IMR-90 (cell line): ENCODE data around the gene ZNHIT1. TPM values are rescaled to one million over a fixed set of nuclear protein-coding genes. Genes with fewer than 3 reads are reported as not detected.

Source experiments
- ATAC-seq: fragments of 200-7000 bp; cut with Tn5 transposase; 2 replicates; pipeline ENCODE4 v1.9.1; 2020; ENCODE audit warnings: low read depth, mild to moderate bottlenecking, moderate library complexity
- BruUV-seq: library from RNA; stranded (reverse); fragments of 400-500 nt; replicated peaks from 2 replicates; lab custom pipeline; 2021; lab: Mats Ljungman, UMichigan
- CTCF ChIA-PET: fragments of 300-600 bp; formaldehyde crosslinking; extraction: SDS; loops from one replicate; lab custom pipeline; 2021; ENCODE audit warnings: antibody characterized with exemption; lab: Yijun Ruan, JAX
- POLR2A ChIA-PET: fragments of 300-600 bp; sonication (Branson Sonifier 250); formaldehyde crosslinking; loops from one replicate; lab custom pipeline; 2022; ENCODE audit warnings: antibody characterized with exemption; ENCODE audit not compliant: unreplicated experiment; lab: Charles Lee
- DNase-seq: peaks from one replicate; pipeline ENCODE4 v3.0.0; 2013
- H2AFZ ChIP-seq: replicated peaks from 2 replicates; pipeline ENCODE3; 2013; ENCODE audit warnings: low read length, mild to moderate bottlenecking; ENCODE audit not compliant: poor library complexity
- H2AK5ac ChIP-seq: 2 replicates; pipeline ENCODE4 v1.6.1; 2013; ENCODE audit warnings: low read depth, low read length, inconsistent platforms
- H2AK9ac ChIP-seq: replicated peaks from 2 replicates; pipeline ENCODE3; 2013; ENCODE audit warnings: mild to moderate bottlenecking, low read depth, low read length, moderate library complexity; ENCODE audit not compliant: poor library complexity
- H2BK120ac ChIP-seq: 2 replicates; pipeline ENCODE4 v1.6.1; 2013; ENCODE audit warnings: low read depth, low read length, inconsistent platforms
- H2BK15ac ChIP-seq: 3 replicates; pipeline ENCODE4 v1.6.1; 2013; ENCODE audit warnings: low read depth, low read length, inconsistent platforms
- H2BK20ac ChIP-seq: 2 replicates; pipeline ENCODE4 v1.6.1; 2013; ENCODE audit warnings: low read depth, mild to moderate bottlenecking, inconsistent platforms, low read length, moderate library complexity
- H2BK5ac ChIP-seq: 2 replicates; pipeline ENCODE4 v1.6.1; 2013; ENCODE audit warnings: mild to moderate bottlenecking, low read depth, low read length, inconsistent platforms; ENCODE audit not compliant: poor library complexity, severe bottlenecking
- H3K14ac ChIP-seq: replicated peaks from 2 replicates; pipeline ENCODE4 v1.6.1; 2013; ENCODE audit warnings: low read depth, low read length, inconsistent platforms
- H3K18ac ChIP-seq: 2 replicates; pipeline ENCODE4 v1.6.1; 2013; ENCODE audit warnings: low read depth, low read length, control low read depth
- H3K23ac ChIP-seq: 2 replicates; pipeline ENCODE4 v1.6.1; 2013; ENCODE audit warnings: low read depth, low read length, inconsistent platforms
- H3K27ac ChIP-seq: 2 replicates; pipeline ENCODE4 v1.5.1; 2013; ENCODE audit warnings: mild to moderate bottlenecking, control low read depth, low read length; ENCODE audit not compliant: insufficient read depth
- H3K27me3 ChIP-seq: 2 replicates; pipeline ENCODE4 v1.6.1; 2013; ENCODE audit warnings: low read length; ENCODE audit not compliant: control insufficient read depth, insufficient read depth
- H3K36me3 ChIP-seq: 2 replicates; pipeline ENCODE4 v1.6.1; 2013; ENCODE audit warnings: low read length, mixed read lengths; ENCODE audit not compliant: control insufficient read depth, insufficient read depth
- H3K4ac ChIP-seq: 2 replicates; pipeline ENCODE4 v1.6.1; 2013; ENCODE audit warnings: low read depth, low read length, inconsistent platforms
- H3K4me1 ChIP-seq: 2 replicates; pipeline ENCODE4 v1.6.1; 2013; ENCODE audit warnings: low read length, mixed read lengths; ENCODE audit not compliant: control insufficient read depth, insufficient read depth
- H3K4me2 ChIP-seq: 2 replicates; pipeline ENCODE4 v1.6.1; 2013; ENCODE audit warnings: low read depth, mild to moderate bottlenecking, control low read depth, low read length, moderate library complexity
- H3K4me3 ChIP-seq: 2 replicates; pipeline ENCODE4 v1.5.1; 2013; ENCODE audit warnings: low read depth, mild to moderate bottlenecking, control low read depth, low read length, moderate library complexity; ENCODE audit not compliant: insufficient read depth
- H3K56ac ChIP-seq: 2 replicates; pipeline ENCODE4 v1.6.1; 2013; ENCODE audit warnings: low read length, inconsistent platforms; ENCODE audit not compliant: insufficient read depth; ENCODE audit errors: extremely low read depth
- H3K79me1 ChIP-seq, 2 experiments: 2 replicates each; pipeline ENCODE4 v1.6.1; 2013; ENCODE audit warnings: low read length in 2 of 2, inconsistent platforms in 1 of 2, low read depth in 1 of 2
- H3K9ac ChIP-seq: 2 replicates; pipeline ENCODE4 v1.6.1; 2013; ENCODE audit warnings: low read depth, low read length, control low read depth
- H3K9me1 ChIP-seq: 2 replicates; pipeline ENCODE4 v1.6.1; 2013; ENCODE audit warnings: low read length, inconsistent platforms; ENCODE audit not compliant: insufficient read depth
- H3K9me3 ChIP-seq: 2 replicates; pipeline ENCODE4 v1.6.1; 2013; ENCODE audit warnings: low read length; ENCODE audit not compliant: control insufficient read depth, insufficient read depth
- H4K20me1 ChIP-seq: 2 replicates; pipeline ENCODE4 v1.6.1; 2013; ENCODE audit warnings: low read length, inconsistent platforms; ENCODE audit not compliant: insufficient read depth
- H4K5ac ChIP-seq: 2 replicates; pipeline ENCODE4 v1.6.1; 2013; ENCODE audit warnings: mild to moderate bottlenecking, low read depth, low read length, control low read depth
- H4K8ac ChIP-seq, 2 experiments: 2 replicates each; pipeline ENCODE4 v1.6.1; 2013; ENCODE audit warnings: low read depth in 2 of 2, low read length in 2 of 2, control low read depth in 1 of 2, inconsistent platforms in 1 of 2
- H4K91ac ChIP-seq: 2 replicates; pipeline ENCODE4 v1.6.1; 2013; ENCODE audit warnings: low read depth, low read length, inconsistent platforms; ENCODE audit not compliant: insufficient read depth
- BHLHE40 ChIP-seq: fragments of 150-350 bp; IDR thresholded peaks from 2 replicates; pipeline ENCODE4 v1.6.1; 2016; ENCODE audit warnings: mild to moderate bottlenecking, low read depth, low read length
- CEBPB ChIP-seq: IDR thresholded peaks from 2 replicates; pipeline ENCODE4 v1.6.1; 2012; ENCODE audit warnings: low read depth, low read length, improper control_type of control experiment
- CHD1 ChIP-seq: IDR thresholded peaks from 2 replicates; pipeline ENCODE4 v1.6.1; 2012; ENCODE audit warnings: low read depth, low read length, improper control_type of control experiment
- CTCF ChIP-seq: conservative IDR thresholded peaks from 2 replicates; pipeline ENCODE4 v1.5.1; 2012; ENCODE audit warnings: mild to moderate bottlenecking, low read depth, low read length, improper control_type of control experiment
- ELK1 ChIP-seq: fragments of 150-350 bp; IDR thresholded peaks from 2 replicates; pipeline ENCODE4 v1.6.1; 2016; ENCODE audit warnings: low read depth, mild to moderate bottlenecking, low read length, moderate library complexity, borderline replicate concordance
- FOS ChIP-seq: fragments of 150-350 bp; IDR thresholded peaks from 2 replicates; pipeline ENCODE4 v1.6.1; 2016; ENCODE audit warnings: low read depth, low read length
- MAFK ChIP-seq: IDR thresholded peaks from 2 replicates; pipeline ENCODE4 v1.6.1; 2012; ENCODE audit warnings: low read depth, low read length, improper control_type of control experiment
- MAZ ChIP-seq: IDR thresholded peaks from 2 replicates; pipeline ENCODE4 v1.6.1; 2012; ENCODE audit warnings: low read depth, mild to moderate bottlenecking, low read length, improper control_type of control experiment, moderate library complexity, borderline replicate concordance
- MXI1 ChIP-seq: IDR thresholded peaks from 2 replicates; pipeline ENCODE4 v1.6.1; 2012; ENCODE audit warnings: low read depth, mild to moderate bottlenecking, low read length, moderate library complexity, borderline replicate concordance
- NFE2L2 ChIP-seq: fragments of 150-350 bp; IDR thresholded peaks from 2 replicates; pipeline ENCODE4 v1.6.1; 2016; ENCODE audit warnings: low read depth, mild to moderate bottlenecking, low read length
- POLR2A ChIP-seq: IDR thresholded peaks from 2 replicates; pipeline ENCODE4 v1.6.1; 2012; ENCODE audit warnings: mild to moderate bottlenecking, low read depth, low read length
- RAD21 ChIP-seq: IDR thresholded peaks from 2 replicates; pipeline ENCODE4 v1.6.1; 2012; ENCODE audit warnings: low read length, improper control_type of control experiment
- RCOR1 ChIP-seq: IDR thresholded peaks from 2 replicates; pipeline ENCODE4 v1.6.1; 2012; ENCODE audit warnings: mild to moderate bottlenecking, low read length, improper control_type of control experiment; ENCODE audit not compliant: insufficient replicate concordance
- RFX5 ChIP-seq: IDR thresholded peaks from 2 replicates; pipeline ENCODE4 v1.8.0; 2012; ENCODE audit warnings: low read depth, mild to moderate bottlenecking, low read length, moderate library complexity
- SMC3 ChIP-seq: fragments of 150-350 bp; IDR thresholded peaks from 2 replicates; pipeline ENCODE4 v1.6.1; 2016; ENCODE audit warnings: low read depth, mild to moderate bottlenecking, antibody characterized with exemption, low read length, moderate library complexity
- WGBS, 2 experiments: methylation state at CpG; one replicate each; pipeline versions ENCODE4 v1.1.5 to v1.1.7; 2013; ENCODE audit warnings: missing lambda C conversion rate in 2 of 2; ENCODE audit not compliant: insufficient read length in 1 of 2; ENCODE audit errors: extremely low coverage in 2 of 2; 5-methylcytosine and 5-hydroxymethylcytosine counted together
- dilution Hi-C: fragments of 300-500 bp; cut with HindIII; formaldehyde crosslinking; loops from one replicate; pipeline ENCODE4 v1.14.3; 2018; ENCODE audit warnings: low sequenced_read_pairs; ENCODE audit not compliant: unreplicated experiment
- in situ Hi-C: fragments of 300-500 bp; cut with MboI; formaldehyde crosslinking; loops from 3 replicates; pipeline ENCODE4 v1.14.3; 2019; ENCODE audit warnings: low sequenced_read_pairs, inconsistent platforms, mixed read lengths
- intact Hi-C: fragments of 100-400 bp; cut with micrococcal nuclease; formaldehyde crosslinking; loops from 2 replicates; pipeline ENCODE4 v1.10.0; 2022
- polyA plus RNA-seq, 3 experiments: library from polyadenylated mRNA; depleted of rRNA; stranded (reverse); fragments of >200 nt; gene quantifications; 2 replicates each; pipeline ENCODE4 v1.2.3, GENCODE V29; 2012; ENCODE audit warnings: low replicate concordance in 1 of 3
- total RNA-seq: library from RNA; depleted of rRNA; stranded (reverse); fragments of >200 nt; gene quantifications from 2 replicates; pipeline ENCODE4 v1.2.3, GENCODE V29; 2012
- TF ChIP-seq, protein P1 (sequence below): fragments of 150-350 bp; IDR thresholded peaks from 2 replicates; pipeline ENCODE4 v1.6.1; 2017; ENCODE audit warnings: mild to moderate bottlenecking, antibody characterized with exemption, low read length, low read depth

The ZNHIT1 gene
- total and polyA plus RNA-seq, 2 of the 4 experiments (the other 2 are of a cell fraction) = 31.7 to 47.1 TPM

DNA sequence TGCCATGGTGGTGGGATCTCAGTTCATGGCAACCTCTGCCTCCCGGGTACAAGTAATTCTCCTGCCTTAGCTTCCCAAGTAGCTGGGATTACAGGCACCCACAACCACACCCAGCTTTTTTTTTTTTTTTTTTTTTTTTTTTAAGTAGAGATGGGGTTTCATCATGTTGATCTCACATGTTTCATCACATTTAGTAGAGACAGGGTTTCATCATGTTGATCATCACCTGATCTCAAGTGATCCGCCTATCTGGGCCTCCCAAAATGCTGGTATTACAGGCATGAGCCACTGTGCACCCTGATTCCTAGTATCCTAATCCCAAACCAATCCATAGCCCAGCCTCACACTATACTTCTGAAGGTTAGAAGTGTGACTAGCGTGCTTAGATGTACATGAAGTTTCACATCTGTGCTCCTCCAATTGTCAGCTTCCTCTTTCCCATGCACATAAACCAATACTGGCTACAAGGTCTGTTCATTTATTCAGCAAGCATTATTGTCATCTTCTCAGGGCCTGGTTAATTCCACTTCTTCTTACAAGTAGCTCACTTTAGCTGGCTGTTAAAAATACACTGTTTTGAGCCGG, 31.0 kb upstream of the ZNHIT1 start:
- Histone ChIP-seq H3K79me1 (no peaks in the 10 kb centered on the region), H2BK20ac (no peak overlapping the region), H3K9me1 (peaks cover 7% of the 10 kb centered on the region; the same call in 1 of the 2 replicates), H3K56ac (no peak overlapping the region), H3K9me3 (no peaks in the 10 kb centered on the region), H3K27ac (no peak overlapping the region), H3K36me3 (no peaks in the 10 kb centered on the region), H3K23ac (no peak overlapping the region), H4K5ac (no peak overlapping the region), H3K4me1 (no peaks in the 10 kb centered on the region), H2BK15ac (no peak overlapping the region), H3K18ac (no peak overlapping the region), H4K20me1 (no peaks in the 10 kb centered on the region), H2AK9ac (no peak overlapping the region), H3K27me3 (peaks cover 6% of the 10 kb centered on the region; the same call in 1 of the 2 replicates), H3K4ac (no peak overlapping the region), H2AK5ac (no peak overlapping the region), H2BK120ac (no peak overlapping the region), H3K4me2 (no peak overlapping the region), H4K8ac (no peak overlapping the region), H4K91ac (no peak overlapping the region), H2BK5ac (no peak overlapping the region), H2AFZ (no peak overlapping the region), H3K14ac (no peak overlapping the region), H3K4me3 (no peak overlapping the region), H3K9ac (no peak overlapping the region)
- DNase-seq = no peak
- POLR2A ChIA-PET = no interaction called here
- ATAC-seq = no peak
- dilution Hi-C loops (no loop called here), in situ Hi-C loops (loop anchor here (5.0 kb wide), 1 partner anchor 40 kb away; no protein-coding TSS in a partner anchor), intact Hi-C loops (no loop called here)
- TF ChIP-seq FOS (no peak), NFE2L2 (no peak), POLR2A (no peak), MAZ (no peak), CHD1 (no peak), ELK1 (no peak), CTCF (no peak), RFX5 (no peak), RCOR1 (no peak), SMC3 (no peak), MXI1 (no peak), BHLHE40 (no peak), MAFK (no peak), CEBPB (no peak), RAD21 (no peak)
- TF ChIP-seq, protein P1, sequence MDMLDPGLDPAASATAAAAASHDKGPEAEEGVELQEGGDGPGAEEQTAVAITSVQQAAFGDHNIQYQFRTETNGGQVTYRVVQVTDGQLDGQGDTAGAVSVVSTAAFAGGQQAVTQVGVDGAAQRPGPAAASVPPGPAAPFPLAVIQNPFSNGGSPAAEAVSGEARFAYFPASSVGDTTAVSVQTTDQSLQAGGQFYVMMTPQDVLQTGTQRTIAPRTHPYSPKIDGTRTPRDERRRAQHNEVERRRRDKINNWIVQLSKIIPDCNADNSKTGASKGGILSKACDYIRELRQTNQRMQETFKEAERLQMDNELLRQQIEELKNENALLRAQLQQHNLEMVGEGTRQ = no peak
- CTCF ChIA-PET = interaction anchor here (0.6 kb wide), 2 partner anchors 73 to 76 kb away, joined by 3 to 6 read pairs; no protein-coding TSS in a partner anchor
- no CpG with 5 or more reads among the region's 4 CpGs for WGBS, 2 experiments
- no TSS peak for BruUV-seq
